NB4 (cell line): Measurements from ENCODE around the gene CRYGC.

Experiments used
- MYC ChIP-seq: IDR thresholded peaks from 2 replicates; pipeline ENCODE4 v1.6.1; 2011; ENCODE audit warnings: low read depth, low read length
- POLR2A ChIP-seq: IDR thresholded peaks from 2 replicates; pipeline ENCODE4 v1.6.1; 2011; ENCODE audit warnings: mild to moderate bottlenecking; ENCODE audit not compliant: insufficient read length; ENCODE audit errors: extremely low read depth
- TF ChIP-seq, protein P1 (sequence below): IDR thresholded peaks from one replicate; pipeline ENCODE4 v1.5.1; 2012; ENCODE audit warnings: low read depth, low read length

DNA sequence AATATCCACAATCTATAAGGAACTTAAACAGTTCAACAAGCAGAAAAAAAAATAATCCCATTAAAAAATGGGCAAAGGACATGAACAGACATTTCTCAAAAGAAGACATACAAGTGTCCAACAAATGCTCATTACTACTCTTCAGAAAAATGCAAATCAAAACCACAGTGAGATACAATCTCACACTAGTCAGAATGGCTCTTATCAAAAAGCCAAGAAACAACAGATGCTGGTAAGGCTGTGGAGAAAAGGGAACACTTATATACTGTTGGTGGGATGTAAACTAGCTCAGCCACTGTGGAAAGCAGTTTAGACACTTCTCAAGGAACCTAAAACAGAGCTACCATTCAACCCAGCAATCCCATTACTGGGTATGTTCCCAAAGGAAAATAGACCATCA, 23.5 kb upstream of the CRYGC start:
- TF ChIP-seq, protein P1, sequence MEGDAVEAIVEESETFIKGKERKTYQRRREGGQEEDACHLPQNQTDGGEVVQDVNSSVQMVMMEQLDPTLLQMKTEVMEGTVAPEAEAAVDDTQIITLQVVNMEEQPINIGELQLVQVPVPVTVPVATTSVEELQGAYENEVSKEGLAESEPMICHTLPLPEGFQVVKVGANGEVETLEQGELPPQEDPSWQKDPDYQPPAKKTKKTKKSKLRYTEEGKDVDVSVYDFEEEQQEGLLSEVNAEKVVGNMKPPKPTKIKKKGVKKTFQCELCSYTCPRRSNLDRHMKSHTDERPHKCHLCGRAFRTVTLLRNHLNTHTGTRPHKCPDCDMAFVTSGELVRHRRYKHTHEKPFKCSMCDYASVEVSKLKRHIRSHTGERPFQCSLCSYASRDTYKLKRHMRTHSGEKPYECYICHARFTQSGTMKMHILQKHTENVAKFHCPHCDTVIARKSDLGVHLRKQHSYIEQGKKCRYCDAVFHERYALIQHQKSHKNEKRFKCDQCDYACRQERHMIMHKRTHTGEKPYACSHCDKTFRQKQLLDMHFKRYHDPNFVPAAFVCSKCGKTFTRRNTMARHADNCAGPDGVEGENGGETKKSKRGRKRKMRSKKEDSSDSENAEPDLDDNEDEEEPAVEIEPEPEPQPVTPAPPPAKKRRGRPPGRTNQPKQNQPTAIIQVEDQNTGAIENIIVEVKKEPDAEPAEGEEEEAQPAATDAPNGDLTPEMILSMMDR: no peak
- no peak for TF ChIP-seq MYC
- TF ChIP-seq POLR2A: no peak
